ENCODE data around the gene AMFR.

- no peak for TF ChIP-seq CTCF (IDR thresholded peaks at IDR 0.05)
- TF ChIP-seq POLR2A (IDR thresholded peaks at IDR 0.05) = no peak
Measured at GRCh38 chr16:56366945-56367344, 58.4 kb downstream of the AMFR start.
